CD14-positive monocyte (primary cell): ENCODE results near the gene SYDE1. TPM values are rescaled to one million over a fixed set of nuclear protein-coding genes. Genes with fewer than 3 reads are reported as not detected.
A peak's percentile ranks its signal among the peaks of the same experiment; 100 is the strongest.

Experiments used
- DNase-seq, 3 donors: peaks; one replicate each; pipeline ENCODE4 v3.0.0-alpha.2; 2011 to 2022
- H2AFZ ChIP-seq: 2 replicates; pipeline ENCODE4 v1.6.0; 2012; ENCODE audit warnings: mild to moderate bottlenecking, low read depth, low read length, inconsistent platforms; ENCODE audit not compliant: insufficient read depth, poor library complexity, severe bottlenecking
- H3K27ac ChIP-seq, 2 donors: 1 replicate in 1 of 2; 2 replicates in 1 of 2; pipeline ENCODE4 v1.5.1; 2012 to 2013; ENCODE audit warnings: low read length in 2 of 2, control low read depth in 1 of 2, inconsistent platforms in 1 of 2, low read depth in 1 of 2, mild to moderate bottlenecking in 1 of 2
- H3K27me3 ChIP-seq, 2 donors: one replicate each; pipeline versions ENCODE4 v1.6.0 to v1.6.1; 2011 to 2013; ENCODE audit warnings: low read length in 2 of 2; ENCODE audit not compliant: control insufficient read depth in 2 of 2, insufficient read depth in 2 of 2
- H3K36me3 ChIP-seq, 2 donors: replicated peaks in 1 of 2; 1 replicate in 1 of 2; 2 replicates in 1 of 2; pipeline versions ENCODE4 v1.5.1 to v1.6.1; 2012 to 2013; ENCODE audit warnings: low read length in 2 of 2, control low read depth in 1 of 2, inconsistent platforms in 1 of 2, mild to moderate bottlenecking in 1 of 2; ENCODE audit not compliant: insufficient read depth in 2 of 2, control insufficient read depth in 1 of 2
- H3K4me1 ChIP-seq, 2 donors: 1 replicate in 1 of 2; 2 replicates in 1 of 2; pipeline versions ENCODE4 v1.5.1 to v1.6.1; 2012 to 2013; ENCODE audit warnings: low read length in 2 of 2, control low read depth in 1 of 2, inconsistent platforms in 1 of 2, mild to moderate bottlenecking in 1 of 2, moderate library complexity in 1 of 2; ENCODE audit not compliant: insufficient read depth in 2 of 2, control insufficient read depth in 1 of 2
- H3K4me2 ChIP-seq: replicated peaks from 2 replicates; pipeline ENCODE3; 2012; ENCODE audit warnings: low read length, moderate library complexity, mild to moderate bottlenecking; ENCODE audit not compliant: poor library complexity, severe bottlenecking; ENCODE audit errors: extremely low read depth
- H3K4me3 ChIP-seq, 3 experiments: fragments of 200-600 bp in 1 of 3; sonication (generic) in 1 of 3; replicated peaks in 1 of 3; 1 replicate in 2 of 3; 2 replicates in 1 of 3; pipeline ENCODE4 v1.5.1; 2011 to 2013; ENCODE audit warnings: low read length in 3 of 3, mild to moderate bottlenecking in 3 of 3, control low read depth in 2 of 3, low read depth in 2 of 3, inconsistent platforms in 1 of 3, moderate library complexity in 1 of 3
- H3K79me2 ChIP-seq: 2 replicates; pipeline ENCODE4 v1.6.0; 2012; ENCODE audit warnings: mild to moderate bottlenecking, control low read depth, inconsistent platforms, low read length, moderate library complexity; ENCODE audit not compliant: insufficient read depth
- H3K9ac ChIP-seq: 2 replicates; pipeline ENCODE4 v1.6.0; 2017; ENCODE audit warnings: low read length, mild to moderate bottlenecking; ENCODE audit not compliant: insufficient read depth, poor library complexity, severe bottlenecking
- H3K9me3 ChIP-seq, 2 donors: replicated peaks in 1 of 2; 1 replicate in 1 of 2; 2 replicates in 1 of 2; pipeline versions ENCODE4 v1.5.1 to v1.6.1; 2012 to 2013; ENCODE audit warnings: low read length in 2 of 2, control low read depth in 1 of 2; ENCODE audit not compliant: control insufficient read depth in 1 of 2, insufficient read depth in 1 of 2
- H4K20me1 ChIP-seq: 2 replicates; pipeline ENCODE4 v1.6.0; 2012; ENCODE audit warnings: mild to moderate bottlenecking, low read length, control low read depth, moderate library complexity; ENCODE audit not compliant: insufficient read depth
- H3K27ac Mint-ChIP-seq, 7 donors: one replicate each; pipeline ENCODE4 v1.8.0; 2020; ENCODE audit warnings: mild to moderate bottlenecking in 7 of 7, mixed read lengths in 7 of 7, moderate library complexity in 6 of 7, inconsistent platforms in 2 of 7
- H3K27me3 Mint-ChIP-seq, 3 donors: one replicate each; pipeline ENCODE4 v1.8.0; 2021 to 2022; ENCODE audit warnings: low read depth in 3 of 3, mild to moderate bottlenecking in 3 of 3, mixed read lengths in 3 of 3, moderate library complexity in 3 of 3, inconsistent platforms in 1 of 3
- H3K36me3 Mint-ChIP-seq, 2 donors: one replicate each; pipeline ENCODE4 v1.8.0; 2020; ENCODE audit warnings: mixed read lengths in 2 of 2, inconsistent platforms in 1 of 2, mild to moderate bottlenecking in 1 of 2
- H3K4me1 Mint-ChIP-seq: one replicate; pipeline ENCODE4 v1.8.0; 2020; ENCODE audit warnings: mild to moderate bottlenecking, mixed read lengths
- H3K4me3 Mint-ChIP-seq, 2 donors: one replicate each; pipeline ENCODE4 v1.8.0; 2020; ENCODE audit warnings: mild to moderate bottlenecking in 2 of 2, mixed read lengths in 2 of 2, moderate library complexity in 1 of 2
- H3K9me3 Mint-ChIP-seq, 7 donors: one replicate each; pipeline ENCODE4 v1.8.0; 2020 to 2022; ENCODE audit warnings: mixed read lengths in 7 of 7, mild to moderate bottlenecking in 6 of 7, moderate library complexity in 6 of 7, inconsistent platforms in 2 of 7
- WGBS: methylation state at CpG from one replicate; pipeline ENCODE4 v1.1.5; 2013; ENCODE audit warnings: missing lambda C conversion rate; ENCODE audit not compliant: insufficient coverage; 5-methylcytosine and 5-hydroxymethylcytosine counted together
- intact Hi-C, 2 donors: fragments of 100-400 bp; cut with micrococcal nuclease; formaldehyde crosslinking; loops; one replicate each; pipeline versions ENCODE4 v1.15.0 to v1.15.1; 2023
- polyA plus RNA-seq, 3 donors: library from polyadenylated mRNA; depleted of rRNA in 1 of 3; unstranded in 2 of 3; stranded (reverse) in 1 of 3; fragments of 300-500 nt in 2 of 3; fragments of >200 nt in 1 of 3; fragmentation: Illumina TruSeq in 2 of 3; gene quantifications; 1 replicate in 2 of 3; 2 replicates in 1 of 3; pipeline ENCODE4 v1.2.3, GENCODE V29; 2012 to 2021
- TF ChIP-seq, protein P1 (sequence below): fragments of 200-600 bp; IDR thresholded peaks from one replicate; pipeline ENCODE4 v1.8.0; 2022; ENCODE audit warnings: antibody characterized with exemption, mild to moderate bottlenecking

The SYDE1 gene
- polyA plus RNA-seq, 3 donors: not detected

DNA sequence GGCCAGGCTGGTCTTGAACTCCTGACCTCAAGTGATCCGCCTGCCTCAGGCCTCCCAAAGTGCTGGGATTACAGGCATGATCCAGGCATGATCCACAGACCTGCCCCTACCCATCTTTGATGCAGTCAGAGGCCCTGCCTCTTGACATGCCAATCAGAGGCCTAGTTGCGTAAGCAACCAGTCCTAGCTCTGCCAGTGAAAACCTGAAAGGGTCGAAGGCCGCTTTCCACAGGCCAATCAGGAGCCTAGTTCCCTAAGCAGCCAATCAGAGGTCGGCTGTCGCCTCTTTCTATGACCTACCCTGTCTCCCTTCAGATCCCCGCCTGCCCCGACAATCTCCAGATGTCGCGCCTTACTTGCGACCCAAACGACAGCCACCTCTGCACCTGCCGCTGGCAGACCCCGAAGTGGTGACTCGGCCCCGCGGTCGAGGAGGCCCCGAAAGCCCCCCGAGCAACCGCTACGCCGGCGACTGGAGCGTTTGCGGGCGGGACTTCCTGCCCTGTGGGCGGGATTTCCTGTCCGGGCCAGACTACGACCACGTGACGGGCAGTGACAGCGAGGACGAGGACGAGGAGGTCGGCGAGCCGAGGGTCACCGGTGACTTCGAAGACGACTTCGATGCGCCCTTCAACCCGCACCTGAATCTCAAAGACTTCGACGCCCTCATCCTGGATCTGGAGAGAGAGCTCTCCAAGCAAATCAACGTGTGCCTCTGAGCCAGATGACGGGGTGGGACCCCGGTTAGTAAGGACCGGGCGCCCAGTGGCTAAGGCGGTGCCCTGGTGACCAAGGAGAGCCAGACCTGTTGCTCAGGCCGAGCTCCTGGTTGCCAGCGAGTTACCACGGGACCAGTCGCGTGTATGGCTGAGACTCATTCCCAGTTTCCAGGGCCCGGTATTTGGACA is 6.3 kb downstream of the SYDE1 start:
- no peak for DNase-seq
- H3K27me3 Mint-ChIP-seq: peaks cover 4 to 11% (median 8%) of the 10 kb centered on the region in 3 donors
- no peak overlapping the region for H3K4me2 ChIP-seq
- H3K27ac ChIP-seq: no peak overlapping the region
- H3K27ac Mint-ChIP-seq: no peak overlapping the region
- intact Hi-C loops: no loop called here
- no peaks in the 10 kb centered on the region for H4K20me1 ChIP-seq
- no peaks in the 10 kb centered on the region for H3K4me1 ChIP-seq
- peaks cover 0 to under 1% (median 0%) of the 10 kb centered on the region in 7 donors for H3K9me3 Mint-ChIP-seq
- H3K4me1 Mint-ChIP-seq: no peaks in the 10 kb centered on the region
- peaks cover 36 to 46% of the 10 kb centered on the region in 2 donors for H3K36me3 Mint-ChIP-seq
- H3K4me3 Mint-ChIP-seq: no peak overlapping the region
- no peaks in the 10 kb centered on the region for H3K9me3 ChIP-seq
- no peak overlapping the region for H3K9ac ChIP-seq
- TF ChIP-seq, protein P1, sequence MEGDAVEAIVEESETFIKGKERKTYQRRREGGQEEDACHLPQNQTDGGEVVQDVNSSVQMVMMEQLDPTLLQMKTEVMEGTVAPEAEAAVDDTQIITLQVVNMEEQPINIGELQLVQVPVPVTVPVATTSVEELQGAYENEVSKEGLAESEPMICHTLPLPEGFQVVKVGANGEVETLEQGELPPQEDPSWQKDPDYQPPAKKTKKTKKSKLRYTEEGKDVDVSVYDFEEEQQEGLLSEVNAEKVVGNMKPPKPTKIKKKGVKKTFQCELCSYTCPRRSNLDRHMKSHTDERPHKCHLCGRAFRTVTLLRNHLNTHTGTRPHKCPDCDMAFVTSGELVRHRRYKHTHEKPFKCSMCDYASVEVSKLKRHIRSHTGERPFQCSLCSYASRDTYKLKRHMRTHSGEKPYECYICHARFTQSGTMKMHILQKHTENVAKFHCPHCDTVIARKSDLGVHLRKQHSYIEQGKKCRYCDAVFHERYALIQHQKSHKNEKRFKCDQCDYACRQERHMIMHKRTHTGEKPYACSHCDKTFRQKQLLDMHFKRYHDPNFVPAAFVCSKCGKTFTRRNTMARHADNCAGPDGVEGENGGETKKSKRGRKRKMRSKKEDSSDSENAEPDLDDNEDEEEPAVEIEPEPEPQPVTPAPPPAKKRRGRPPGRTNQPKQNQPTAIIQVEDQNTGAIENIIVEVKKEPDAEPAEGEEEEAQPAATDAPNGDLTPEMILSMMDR: no peak
- WGBS: 95% methylated on average over 57 of the region's 58 CpGs
- H3K79me2 ChIP-seq: no peaks in the 10 kb centered on the region
- H2AFZ ChIP-seq: no peak overlapping the region
- H3K27me3 ChIP-seq: peaks cover 0 to 4% of the 10 kb centered on the region in 2 donors
- no peak overlapping the region for H3K4me3 ChIP-seq
- H3K36me3 ChIP-seq: peaks cover 38 to 46% of the 10 kb centered on the region in 2 donors

DNA sequence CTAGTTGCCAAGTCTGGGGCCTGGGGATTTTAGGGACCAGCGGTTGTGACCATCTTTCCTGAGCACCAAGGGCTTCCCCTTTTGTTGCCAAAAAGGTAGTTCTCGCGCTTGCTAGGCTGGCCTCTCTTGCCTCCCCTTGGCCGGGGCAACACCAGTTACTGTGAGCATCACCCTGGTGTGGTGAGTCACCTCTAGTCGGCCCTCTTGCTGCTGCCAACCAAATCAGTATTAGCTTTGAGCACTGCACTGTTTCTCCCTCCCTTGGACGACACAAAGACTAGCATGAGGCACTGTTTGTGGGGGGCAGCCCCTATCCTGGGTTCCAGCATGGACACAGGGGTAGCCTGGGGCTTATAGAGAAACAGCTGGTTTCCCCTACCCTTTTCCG is 6.9 kb downstream of the SYDE1 start:
- TF ChIP-seq, protein P1: no peak
- WGBS: 78% methylated on average over 3 of the region's 7 CpGs
- Mint-ChIP-seq H3K4me1 (no peaks in the 10 kb centered on the region), H3K27me3 (peaks cover 1 to 4% (median 3%) of the 10 kb centered on the region in 3 donors), H3K36me3 (peaks cover 42 to 52% of the 10 kb centered on the region in 2 donors), H3K9me3 (peaks cover 0 to 3% (median 0%) of the 10 kb centered on the region in 7 donors), H3K4me3 (no peak overlapping the region), H3K27ac (peak overlapping the region in 1 of 7 donors; percentile 59)
- H3K9ac ChIP-seq: no peak overlapping the region
- no peak overlapping the region for H3K27ac ChIP-seq
- no peaks in the 10 kb centered on the region for H3K9me3 ChIP-seq
- no peaks in the 10 kb centered on the region for H3K27me3 ChIP-seq
- intact Hi-C loops: no loop called here
- no peaks in the 10 kb centered on the region for H3K79me2 ChIP-seq
- H3K4me2 ChIP-seq: no peak overlapping the region
- H3K4me1 ChIP-seq: no peaks in the 10 kb centered on the region
- no peaks in the 10 kb centered on the region for H4K20me1 ChIP-seq
- no peak for DNase-seq
- H2AFZ ChIP-seq: no peak overlapping the region
- no peak overlapping the region for H3K4me3 ChIP-seq
- peaks cover 45 to 53% of the 10 kb centered on the region in 2 donors for H3K36me3 ChIP-seq
